Stomach smooth muscle (tissue), 2 donors: ENCODE results near the gene MYEOV.
A peak's percentile ranks its signal among the peaks of the same experiment; 100 is the strongest.

Experiments used
- H3K27ac ChIP-seq: one replicate; pipeline ENCODE4 v1.7.0; 2013; ENCODE audit warnings: mild to moderate bottlenecking, low read length, inconsistent platforms
- H3K27me3 ChIP-seq, 2 donors: one replicate each; pipeline ENCODE4 v1.7.0; 2013; ENCODE audit warnings: low read length in 2 of 2; ENCODE audit not compliant: insufficient read depth in 2 of 2, control insufficient read depth in 1 of 2
- H3K36me3 ChIP-seq, 2 donors: one replicate each; pipeline ENCODE4 v1.7.0; 2013; ENCODE audit warnings: low read length in 2 of 2; ENCODE audit not compliant: control insufficient read depth in 2 of 2, insufficient read depth in 2 of 2
- H3K4me1 ChIP-seq: one replicate; pipeline ENCODE4 v1.7.0; 2013; ENCODE audit warnings: low read length; ENCODE audit not compliant: control insufficient read depth, insufficient read depth
- H3K4me3 ChIP-seq, 2 donors: one replicate each; pipeline ENCODE4 v1.7.0; 2013; ENCODE audit warnings: low read length in 2 of 2
- H3K9ac ChIP-seq, 2 donors: one replicate each; pipeline ENCODE4 v1.7.0; 2013; ENCODE audit warnings: low read length in 2 of 2, mild to moderate bottlenecking in 1 of 2
- H3K9me3 ChIP-seq, 2 donors: one replicate each; pipeline ENCODE4 v1.7.0; 2013; ENCODE audit warnings: low read length in 2 of 2; ENCODE audit not compliant: control insufficient read depth in 2 of 2
- donor health status: healthy.
- donor health status: Pancreatic carcinoma.

Gene MYEOV

GRCh38 chr11:69295995-69296889 lies 2.3 kb downstream of the MYEOV start:
- H3K27me3 ChIP-seq: peaks cover 3 to 9% of the 10 kb centered on the region in 2 donors
- no peaks in the 10 kb centered on the region for H3K36me3 ChIP-seq
- no peaks in the 10 kb centered on the region for H3K9me3 ChIP-seq
- no peak overlapping the region for H3K9ac ChIP-seq
- peaks cover 20% of the 10 kb centered on the region for H3K4me1 ChIP-seq
- H3K27ac ChIP-seq: no peak overlapping the region
- H3K4me3 ChIP-seq: peak overlapping the region in 1 of 2 donors; percentile 29

GRCh38 chr11:69296890-69297786 lies 3.2 kb downstream of the MYEOV start:
- Histone ChIP-seq H3K4me3 (peak overlapping the region in 1 of 2 donors; percentile 40), H3K27ac (peak overlapping the region; percentile 37), H3K4me1 (peaks cover 23% of the 10 kb centered on the region)

GRCh38 chr11:69297787-69298266 lies 3.9 kb downstream of the MYEOV start:
- Histone ChIP-seq H3K27me3 (peaks cover 3 to 9% of the 10 kb centered on the region in 2 donors), H3K4me1 (peaks cover 23% of the 10 kb centered on the region), H3K36me3 (no peaks in the 10 kb centered on the region), H3K9ac (no peak overlapping the region), H3K9me3 (no peaks in the 10 kb centered on the region), H3K27ac (peak overlapping the region; percentile 37), H3K4me3 (peak overlapping the region in 1 of 2 donors; percentile 47)

More at GRCh38 chr11:69296890-69297786, 3.2 kb downstream of the MYEOV start:
- no peak overlapping the region for H3K9ac ChIP-seq
- H3K27me3 ChIP-seq: peaks cover 3 to 9% of the 10 kb centered on the region in 2 donors
- H3K9me3 ChIP-seq: no peaks in the 10 kb centered on the region
- no peaks in the 10 kb centered on the region for H3K36me3 ChIP-seq

- peak overlapping the region in 1 of 2 donors; percentile 47 for H3K4me3 ChIP-seq
- no peaks in the 10 kb centered on the region for H3K9me3 ChIP-seq
These were observed 4.5 kb downstream of the MYEOV start for GRCh38 chr11:69298267-69299022.

GRCh38 chr11:69299023-69299461 lies 5.1 kb downstream of the MYEOV start:
- Histone ChIP-seq H3K4me3 (no peak overlapping the region), H3K27me3 (peaks cover 3 to 9% of the 10 kb centered on the region in 2 donors), H3K4me1 (peaks cover 23% of the 10 kb centered on the region), H3K36me3 (no peaks in the 10 kb centered on the region), H3K9ac (no peak overlapping the region), H3K9me3 (no peaks in the 10 kb centered on the region), H3K27ac (no peak overlapping the region)

More at GRCh38 chr11:69298267-69299022, 4.5 kb downstream of the MYEOV start:
- Histone ChIP-seq H3K27ac (peak overlapping the region; percentile 37), H3K9ac (no peak overlapping the region), H3K27me3 (peaks cover 3 to 9% of the 10 kb centered on the region in 2 donors), H3K4me1 (peaks cover 23% of the 10 kb centered on the region), H3K36me3 (no peaks in the 10 kb centered on the region)

- Histone ChIP-seq H3K9me3 (no peaks in the 10 kb centered on the region), H3K27me3 (peaks cover 3 to 9% of the 10 kb centered on the region in 2 donors), H3K36me3 (no peaks in the 10 kb centered on the region), H3K4me3 (no peak overlapping the region), H3K27ac (no peak overlapping the region), H3K4me1 (peaks cover 23% of the 10 kb centered on the region), H3K9ac (no peak overlapping the region)
These were observed 5.6 kb downstream of the MYEOV start for GRCh38 chr11:69299572-69299971.

- Histone ChIP-seq H3K36me3 (no peaks in the 10 kb centered on the region), H3K9me3 (no peaks in the 10 kb centered on the region), H3K9ac (no peak overlapping the region), H3K4me1 (peaks cover 23% of the 10 kb centered on the region), H3K27me3 (peaks cover 0 to 9% of the 10 kb centered on the region in 2 donors), H3K27ac (no peak overlapping the region), H3K4me3 (no peak overlapping the region)
These were observed 6.4 kb downstream of the MYEOV start for GRCh38 chr11:69300120-69301060.

- Histone ChIP-seq H3K36me3 (no peaks in the 10 kb centered on the region), H3K9ac (no peak overlapping the region), H3K27me3 (peaks cover 0 to 7% of the 10 kb centered on the region in 2 donors), H3K4me3 (no peak overlapping the region), H3K9me3 (no peaks in the 10 kb centered on the region), H3K27ac (no peak overlapping the region), H3K4me1 (peaks cover 23% of the 10 kb centered on the region)
These were observed 7.1 kb downstream of the MYEOV start for GRCh38 chr11:69301081-69301454.
